Liver (tissue), 9 donors: ENCODE results near the gene MAP4K3. TPM values are rescaled to one million over a fixed set of nuclear protein-coding genes. Genes with fewer than 3 reads are reported as not detected.

ENCODE experiments used
- DNase-seq: peaks from one replicate; pipeline ENCODE4 v3.0.0-alpha.2; 2017; ENCODE audit warnings: low spot score
- H3K27ac ChIP-seq, 2 donors: one replicate each; pipeline ENCODE4 v1.7.0; 2013; ENCODE audit warnings: inconsistent platforms in 2 of 2, low read length in 2 of 2, control low read depth in 1 of 2, low read depth in 1 of 2, mild to moderate bottlenecking in 1 of 2
- H3K27me3 ChIP-seq, 4 donors: one replicate each; pipeline versions ENCODE4 v1.6.1 to v1.7.0; 2013; ENCODE audit warnings: low read length in 3 of 4, inconsistent platforms in 1 of 4, mild to moderate bottlenecking in 1 of 4, moderate library complexity in 1 of 4; ENCODE audit not compliant: control insufficient read depth in 4 of 4, insufficient read depth in 4 of 4
- H3K36me3 ChIP-seq, 4 donors: one replicate each; pipeline versions ENCODE4 v1.6.1 to v1.7.0; 2013; ENCODE audit warnings: low read length in 3 of 4, mild to moderate bottlenecking in 3 of 4, low read depth in 1 of 4, moderate library complexity in 1 of 4; ENCODE audit not compliant: control insufficient read depth in 4 of 4, insufficient read depth in 3 of 4
- H3K4me1 ChIP-seq, 4 donors: one replicate each; pipeline versions ENCODE4 v1.6.1 to v1.7.0; 2013; ENCODE audit warnings: low read length in 3 of 4, mild to moderate bottlenecking in 3 of 4, moderate library complexity in 1 of 4; ENCODE audit not compliant: control insufficient read depth in 4 of 4, insufficient read depth in 4 of 4
- H3K4me3 ChIP-seq, 3 donors: one replicate each; pipeline versions ENCODE4 v1.6.1 to v1.7.0; 2013; ENCODE audit warnings: low read length in 3 of 3, control low read depth in 1 of 3, low read depth in 1 of 3, mild to moderate bottlenecking in 1 of 3
- H3K9ac ChIP-seq, 2 donors: one replicate each; pipeline ENCODE4 v1.7.0; 2013; ENCODE audit warnings: low read length in 2 of 2, mild to moderate bottlenecking in 2 of 2, moderate library complexity in 2 of 2, control low read depth in 1 of 2, low read depth in 1 of 2
- H3K9me3 ChIP-seq, 4 donors: one replicate each; pipeline versions ENCODE4 v1.6.1 to v1.7.0; 2013; ENCODE audit warnings: low read length in 3 of 4; ENCODE audit not compliant: control insufficient read depth in 4 of 4
- EGR1 ChIP-seq, 2 donors: IDR thresholded peaks; 2 replicates each; pipeline ENCODE4 v1.6.1; 2016 to 2018; ENCODE audit warnings: antibody characterized with exemption in 2 of 2, low read depth in 2 of 2
- FOXA1 ChIP-seq: IDR thresholded peaks from 2 replicates; pipeline ENCODE4 v1.6.1; 2016; ENCODE audit warnings: antibody characterized with exemption
- FOXA2 ChIP-seq: IDR thresholded peaks from 2 replicates; pipeline ENCODE4 v1.6.1; 2016; ENCODE audit warnings: antibody characterized with exemption
- GABPA ChIP-seq, 2 donors: IDR thresholded peaks in 1 of 2; conservative IDR thresholded peaks in 1 of 2; 2 replicates each; pipeline ENCODE4 v1.6.1; 2016; ENCODE audit warnings: antibody characterized with exemption in 2 of 2, mild to moderate bottlenecking in 1 of 2, moderate library complexity in 1 of 2
- HNF4A ChIP-seq, 2 donors: conservative IDR thresholded peaks; 2 replicates each; pipeline ENCODE4 v1.6.1; 2016; ENCODE audit warnings: antibody characterized with exemption in 2 of 2, mild to moderate bottlenecking in 2 of 2
- HNF4G ChIP-seq: IDR thresholded peaks from 2 replicates; pipeline ENCODE4 v1.6.1; 2016; ENCODE audit warnings: antibody characterized with exemption
- JUND ChIP-seq, 2 donors: IDR thresholded peaks; 2 replicates each; pipeline ENCODE4 v1.6.1; 2016; ENCODE audit warnings: antibody characterized with exemption in 2 of 2
- NR2F2 ChIP-seq: IDR thresholded peaks from 2 replicates; pipeline ENCODE4 v1.6.1; 2016; ENCODE audit warnings: antibody characterized with exemption
- RAD21 ChIP-seq, 2 donors: IDR thresholded peaks; 2 replicates each; pipeline ENCODE4 v1.6.1; 2016; ENCODE audit warnings: antibody characterized with exemption in 2 of 2, mild to moderate bottlenecking in 2 of 2
- RXRA ChIP-seq, 2 donors: IDR thresholded peaks; 2 replicates each; pipeline ENCODE4 v1.6.1; 2017 to 2018; ENCODE audit warnings: antibody characterized with exemption in 2 of 2, mild to moderate bottlenecking in 1 of 2
- SP1 ChIP-seq: IDR thresholded peaks from 2 replicates; pipeline ENCODE4 v1.6.1; 2018; ENCODE audit warnings: antibody characterized with exemption, mild to moderate bottlenecking
- TAF1 ChIP-seq: conservative IDR thresholded peaks from 2 replicates; pipeline ENCODE4 v1.6.1; 2016; ENCODE audit warnings: antibody characterized with exemption, mild to moderate bottlenecking
- YY1 ChIP-seq: IDR thresholded peaks from 2 replicates; pipeline ENCODE4 v1.6.1; 2016; ENCODE audit warnings: antibody characterized with exemption, mild to moderate bottlenecking
- WGBS: extraction: QIAGEN DNeasy Blood & Tissue Kit; methylation state at CpG from one replicate; pipeline ENCODE4 v1.1.7; 2013; 5-methylcytosine and 5-hydroxymethylcytosine counted together
- polyA plus RNA-seq, 2 donors: library from polyadenylated mRNA; stranded (reverse) in 1 of 2; unstranded in 1 of 2; fragments of 200-250 nt in 1 of 2; fragments of >200 nt in 1 of 2; fragmentation: Nextera tagmentation in 1 of 2; extraction: Ambion mirVana in 1 of 2; gene quantifications; one replicate each; pipeline versions ENCODE4 v1.2.1 to v1.2.3, GENCODE V29; 2013 to 2015
- total RNA-seq, 2 donors: library from RNA; depleted of rRNA; stranded (reverse); fragments of >200 nt; gene quantifications; one replicate each; pipeline ENCODE4 v1.2.3, GENCODE V29; 2014
- TF ChIP-seq, protein P1 (sequence below): IDR thresholded peaks from 2 replicates; pipeline ENCODE4 v1.6.1; 2016; ENCODE audit warnings: antibody characterized with exemption
- TF ChIP-seq, protein P2 (sequence below): fragments of 150-350 bp; IDR thresholded peaks from 2 replicates; pipeline ENCODE4 v1.5.1; 2017; ENCODE audit warnings: improper control_type of control experiment, low read depth, low read length; ENCODE audit not compliant: missing input control
- TF ChIP-seq, protein P3 (sequence below): IDR thresholded peaks from 2 replicates; pipeline ENCODE4 v1.6.1; 2016; ENCODE audit warnings: antibody characterized with exemption, mild to moderate bottlenecking
- TF ChIP-seq, protein P4 (sequence below): IDR thresholded peaks from 2 replicates; pipeline ENCODE4 v1.6.1; 2016; ENCODE audit warnings: antibody characterized with exemption
- TF ChIP-seq, protein P5 (sequence below): IDR thresholded peaks from 2 replicates; pipeline ENCODE4 v1.6.1; 2016; ENCODE audit warnings: antibody characterized with exemption
- donor health status: healthy.
- donor health status: healthy.
- donor health status: healthy.
- donor health status: healthy.
- donor health status: healthy.

Gene MAP4K3
- total and polyA plus RNA-seq, 4 donors, result 6.2 to 23.8 (median 10.9) TPM

DNA sequence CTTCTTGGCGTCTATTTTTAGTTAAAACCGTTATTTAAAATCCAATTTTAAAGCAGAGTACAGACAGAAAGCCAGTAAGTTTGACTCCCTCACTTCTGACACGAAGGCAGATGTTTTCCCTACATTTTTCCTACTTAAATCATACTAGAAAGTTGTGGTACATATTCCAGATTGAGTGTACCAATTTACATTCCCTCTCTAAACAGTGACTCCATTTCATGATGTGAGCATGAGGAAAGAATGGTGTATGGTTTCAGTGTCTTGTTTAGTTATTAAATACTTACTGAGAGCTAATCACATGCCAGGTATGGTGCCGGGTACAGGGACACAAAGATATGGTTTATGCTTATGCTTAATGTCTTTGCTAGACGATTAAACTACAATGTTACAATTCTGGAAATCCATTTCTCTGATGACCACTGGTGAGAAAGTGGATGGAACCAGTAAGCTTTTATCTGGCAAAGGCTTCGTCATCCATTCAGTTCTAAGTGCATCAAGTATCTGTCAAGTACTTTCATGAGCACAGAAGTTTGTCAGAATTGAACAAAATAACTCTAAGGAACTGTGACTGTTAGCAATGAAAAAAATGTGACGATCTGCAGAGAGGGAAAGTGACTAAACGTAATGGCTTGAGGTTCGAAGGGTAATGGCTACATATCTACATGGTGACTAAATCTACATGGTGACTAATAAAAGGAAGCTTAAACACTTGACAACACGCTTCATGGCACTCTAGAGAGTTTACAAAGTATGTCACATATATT is 25.7 kb downstream of the MAP4K3 start:
- no peak overlapping the region for H3K4me3 ChIP-seq
- H3K36me3 ChIP-seq, result no peaks in the 10 kb centered on the region
- no peak overlapping the region for H3K27ac ChIP-seq
- H3K9ac ChIP-seq, result no peak overlapping the region
- DNase-seq, result no peak
- 85% methylated on average over 10 of the region's 10 CpGs for WGBS
- H3K9me3 ChIP-seq, result no peaks in the 10 kb centered on the region
- TF ChIP-seq HNF4G (no peak), EGR1 (IDR thresholded peaks at IDR 0.05; ENCODE audit: low read depth in 2 of 2) (no peak), RAD21 (IDR thresholded peaks at IDR 0.05) (no peak), HNF4A (conservative IDR thresholded peaks at IDR 0.05) (no peak), FOXA2 (no peak)
- TF ChIP-seq, protein P1, sequence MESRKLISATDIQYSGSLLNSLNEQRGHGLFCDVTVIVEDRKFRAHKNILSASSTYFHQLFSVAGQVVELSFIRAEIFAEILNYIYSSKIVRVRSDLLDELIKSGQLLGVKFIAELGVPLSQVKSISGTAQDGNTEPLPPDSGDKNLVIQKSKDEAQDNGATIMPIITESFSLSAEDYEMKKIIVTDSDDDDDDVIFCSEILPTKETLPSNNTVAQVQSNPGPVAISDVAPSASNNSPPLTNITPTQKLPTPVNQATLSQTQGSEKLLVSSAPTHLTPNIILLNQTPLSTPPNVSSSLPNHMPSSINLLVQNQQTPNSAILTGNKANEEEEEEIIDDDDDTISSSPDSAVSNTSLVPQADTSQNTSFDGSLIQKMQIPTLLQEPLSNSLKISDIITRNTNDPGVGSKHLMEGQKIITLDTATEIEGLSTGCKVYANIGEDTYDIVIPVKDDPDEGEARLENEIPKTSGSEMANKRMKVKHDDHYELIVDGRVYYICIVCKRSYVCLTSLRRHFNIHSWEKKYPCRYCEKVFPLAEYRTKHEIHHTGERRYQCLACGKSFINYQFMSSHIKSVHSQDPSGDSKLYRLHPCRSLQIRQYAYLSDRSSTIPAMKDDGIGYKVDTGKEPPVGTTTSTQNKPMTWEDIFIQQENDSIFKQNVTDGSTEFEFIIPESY, result no peak
- H3K27me3 ChIP-seq, result no peaks in the 10 kb centered on the region
- H3K4me1 ChIP-seq, result peaks cover 3 to 24% (median 12%) of the 10 kb centered on the region in 4 donors

DNA sequence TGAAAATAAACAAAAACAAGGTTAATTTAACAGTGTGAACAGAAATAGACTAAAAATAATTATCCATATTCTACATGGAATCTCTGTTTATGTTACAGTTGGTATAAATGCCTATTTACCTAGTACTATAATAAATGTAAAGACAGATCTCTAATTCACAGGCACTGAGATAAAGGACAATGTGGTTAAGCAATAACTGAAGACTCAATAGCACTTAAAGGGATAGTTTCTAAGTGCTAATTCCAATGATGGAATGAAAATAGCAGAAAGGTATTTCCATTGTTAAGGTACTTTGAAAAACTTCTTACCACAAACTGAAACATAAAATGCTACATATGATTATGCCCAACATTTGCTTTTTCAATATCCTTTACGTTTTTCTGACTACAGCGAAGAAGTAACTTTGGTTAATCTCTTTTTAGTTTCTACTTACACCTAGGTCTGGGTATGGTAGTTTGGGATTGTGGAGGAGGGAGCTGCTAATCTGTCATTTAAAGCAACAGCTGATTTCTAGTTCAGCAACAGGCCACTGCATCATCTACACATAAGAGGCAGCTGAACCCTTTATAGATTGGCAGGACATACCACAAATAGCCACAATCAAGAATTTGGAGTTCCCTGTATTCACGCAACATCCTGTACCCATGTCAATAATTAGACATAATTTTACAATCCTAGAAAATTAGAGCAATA is 27.2 kb downstream of the MAP4K3 start:
- DNase-seq, result no peak
- Histone ChIP-seq H3K36me3 (no peaks in the 10 kb centered on the region), H3K9me3 (no peaks in the 10 kb centered on the region), H3K9ac (no peak overlapping the region), H3K27me3 (no peaks in the 10 kb centered on the region), H3K4me3 (no peak overlapping the region), H3K4me1 (peaks cover 0 to 18% (median 5%) of the 10 kb centered on the region in 4 donors), H3K27ac (no peak overlapping the region)
- TF ChIP-seq YY1, result no peak
- TF ChIP-seq, protein P2, sequence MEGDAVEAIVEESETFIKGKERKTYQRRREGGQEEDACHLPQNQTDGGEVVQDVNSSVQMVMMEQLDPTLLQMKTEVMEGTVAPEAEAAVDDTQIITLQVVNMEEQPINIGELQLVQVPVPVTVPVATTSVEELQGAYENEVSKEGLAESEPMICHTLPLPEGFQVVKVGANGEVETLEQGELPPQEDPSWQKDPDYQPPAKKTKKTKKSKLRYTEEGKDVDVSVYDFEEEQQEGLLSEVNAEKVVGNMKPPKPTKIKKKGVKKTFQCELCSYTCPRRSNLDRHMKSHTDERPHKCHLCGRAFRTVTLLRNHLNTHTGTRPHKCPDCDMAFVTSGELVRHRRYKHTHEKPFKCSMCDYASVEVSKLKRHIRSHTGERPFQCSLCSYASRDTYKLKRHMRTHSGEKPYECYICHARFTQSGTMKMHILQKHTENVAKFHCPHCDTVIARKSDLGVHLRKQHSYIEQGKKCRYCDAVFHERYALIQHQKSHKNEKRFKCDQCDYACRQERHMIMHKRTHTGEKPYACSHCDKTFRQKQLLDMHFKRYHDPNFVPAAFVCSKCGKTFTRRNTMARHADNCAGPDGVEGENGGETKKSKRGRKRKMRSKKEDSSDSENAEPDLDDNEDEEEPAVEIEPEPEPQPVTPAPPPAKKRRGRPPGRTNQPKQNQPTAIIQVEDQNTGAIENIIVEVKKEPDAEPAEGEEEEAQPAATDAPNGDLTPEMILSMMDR, result no peak
- TF ChIP-seq, protein P1, result no peak
- TF ChIP-seq NR2F2, result no peak
- no peak for TF ChIP-seq FOXA2
- TF ChIP-seq HNF4A (conservative IDR thresholded peaks at IDR 0.05), result no peak
- TF ChIP-seq SP1, result no peak
- no peak for TF ChIP-seq EGR1 (IDR thresholded peaks at IDR 0.05; ENCODE audit: low read depth in 2 of 2)
- no peak for TF ChIP-seq HNF4G
- TF ChIP-seq, protein P3, sequence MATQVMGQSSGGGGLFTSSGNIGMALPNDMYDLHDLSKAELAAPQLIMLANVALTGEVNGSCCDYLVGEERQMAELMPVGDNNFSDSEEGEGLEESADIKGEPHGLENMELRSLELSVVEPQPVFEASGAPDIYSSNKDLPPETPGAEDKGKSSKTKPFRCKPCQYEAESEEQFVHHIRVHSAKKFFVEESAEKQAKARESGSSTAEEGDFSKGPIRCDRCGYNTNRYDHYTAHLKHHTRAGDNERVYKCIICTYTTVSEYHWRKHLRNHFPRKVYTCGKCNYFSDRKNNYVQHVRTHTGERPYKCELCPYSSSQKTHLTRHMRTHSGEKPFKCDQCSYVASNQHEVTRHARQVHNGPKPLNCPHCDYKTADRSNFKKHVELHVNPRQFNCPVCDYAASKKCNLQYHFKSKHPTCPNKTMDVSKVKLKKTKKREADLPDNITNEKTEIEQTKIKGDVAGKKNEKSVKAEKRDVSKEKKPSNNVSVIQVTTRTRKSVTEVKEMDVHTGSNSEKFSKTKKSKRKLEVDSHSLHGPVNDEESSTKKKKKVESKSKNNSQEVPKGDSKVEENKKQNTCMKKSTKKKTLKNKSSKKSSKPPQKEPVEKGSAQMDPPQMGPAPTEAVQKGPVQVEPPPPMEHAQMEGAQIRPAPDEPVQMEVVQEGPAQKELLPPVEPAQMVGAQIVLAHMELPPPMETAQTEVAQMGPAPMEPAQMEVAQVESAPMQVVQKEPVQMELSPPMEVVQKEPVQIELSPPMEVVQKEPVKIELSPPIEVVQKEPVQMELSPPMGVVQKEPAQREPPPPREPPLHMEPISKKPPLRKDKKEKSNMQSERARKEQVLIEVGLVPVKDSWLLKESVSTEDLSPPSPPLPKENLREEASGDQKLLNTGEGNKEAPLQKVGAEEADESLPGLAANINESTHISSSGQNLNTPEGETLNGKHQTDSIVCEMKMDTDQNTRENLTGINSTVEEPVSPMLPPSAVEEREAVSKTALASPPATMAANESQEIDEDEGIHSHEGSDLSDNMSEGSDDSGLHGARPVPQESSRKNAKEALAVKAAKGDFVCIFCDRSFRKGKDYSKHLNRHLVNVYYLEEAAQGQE, result no peak
- no peak for TF ChIP-seq JUND (IDR thresholded peaks at IDR 0.05)
- no peak for TF ChIP-seq RAD21 (IDR thresholded peaks at IDR 0.05)
- TF ChIP-seq, protein P4, sequence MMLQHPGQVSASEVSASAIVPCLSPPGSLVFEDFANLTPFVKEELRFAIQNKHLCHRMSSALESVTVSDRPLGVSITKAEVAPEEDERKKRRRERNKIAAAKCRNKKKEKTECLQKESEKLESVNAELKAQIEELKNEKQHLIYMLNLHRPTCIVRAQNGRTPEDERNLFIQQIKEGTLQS, result no peak
- TF ChIP-seq GABPA (IDR thresholded peaks at IDR 0.05 in 1 of 2, conservative IDR thresholded peaks at IDR 0.05 in 1 of 2), result no peak
- TF ChIP-seq TAF1, result no peak
- TF ChIP-seq RXRA (IDR thresholded peaks at IDR 0.05), result no peak
- TF ChIP-seq FOXA1, result no peak
- TF ChIP-seq, protein P5, sequence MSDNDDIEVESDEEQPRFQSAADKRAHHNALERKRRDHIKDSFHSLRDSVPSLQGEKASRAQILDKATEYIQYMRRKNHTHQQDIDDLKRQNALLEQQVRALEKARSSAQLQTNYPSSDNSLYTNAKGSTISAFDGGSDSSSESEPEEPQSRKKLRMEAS, result no peak
- 92% methylated on average over 3 of the region's 3 CpGs for WGBS
